ENCODE results near the gene VAMP7.

The VAMP7 gene

GRCh38 chrX:155988859-155989258 is 107.7 kb downstream of the VAMP7 start:
- ATAC-seq, result no peak
- TF ChIP-seq OSR1 (CRISPR knock-in tag; IDR thresholded peaks at IDR 0.05) (no peak), CSDC2 (CRISPR knock-in tag; IDR thresholded peaks at IDR 0.05) (no peak), RARB (CRISPR knock-in tag; IDR thresholded peaks at IDR 0.05) (no peak)

Measured in SK-N-SH treated with all-trans-retinoic acid at 6 μM for 48 hours (cell line).